HG03457 (cell line): ENCODE results near the gene KAT7.
"Not testable (repeated sequence)": the region's sequence is repeated elsewhere in the genome, so short reads cannot be mapped to it uniquely, and the experiment has no call there.

ENCODE experiments used
- ATAC-seq: cut with Tn5 transposase; IDR thresholded peaks from one replicate; pipeline ENCODE4 v1.9.1; 2021; ENCODE audit warnings: moderate number of reproducible peaks; ENCODE audit not compliant: unreplicated experiment

The KAT7 gene

GRCh38 chr17:49798182-49798581 lies 9.7 kb downstream of the KAT7 start:
- ATAC-seq: no peak

- ATAC-seq: no peak
Observed at GRCh38 chr17:49798738-49799137, 10.3 kb downstream of the KAT7 start.

- no peak for ATAC-seq
Observed at GRCh38 chr17:49809056-49809455, 20.6 kb downstream of the KAT7 start.

- no peak for ATAC-seq
Observed at GRCh38 chr17:49814781-49815529, 26.5 kb downstream of the KAT7 start.

GRCh38 chr17:49815761-49816281 lies 27.3 kb downstream of the KAT7 start:
- no peak for ATAC-seq

GRCh38 chr17:49817993-49818392 lies 29.5 kb downstream of the KAT7 start:
- no peak for ATAC-seq

- no peak for ATAC-seq
Observed at GRCh38 chr17:49819138-49819537, 30.7 kb downstream of the KAT7 start.

- no peak for ATAC-seq
Observed at GRCh38 chr17:49819651-49820050, 31.2 kb downstream of the KAT7 start.

- ATAC-seq: no peak
Observed at GRCh38 chr17:49820773-49821172, 32.3 kb downstream of the KAT7 start.

- ATAC-seq: no peak
Observed at GRCh38 chr17:49821466-49821865, 33.0 kb downstream of the KAT7 start.

- ATAC-seq: no peak
Observed at GRCh38 chr17:49821916-49822315, 33.4 kb downstream of the KAT7 start.

- no peak for ATAC-seq
Observed at GRCh38 chr17:49822829-49823228, 34.3 kb downstream of the KAT7 start.

GRCh38 chr17:49823614-49824013 lies 35.1 kb downstream of the KAT7 start:
- ATAC-seq: no peak

- no peak for ATAC-seq
Observed at GRCh38 chr17:49825645-49826044, 37.2 kb downstream of the KAT7 start.

- ATAC-seq: not testable (repeated sequence)
Observed at GRCh38 chr17:49828325-49828724, 39.8 kb downstream of the KAT7 start.

GRCh38 chr17:49829026-49829425 lies 40.5 kb downstream of the KAT7 start:
- no peak for ATAC-seq

GRCh38 chr17:49830605-49831004 lies 42.1 kb downstream of the KAT7 start:
- no peak for ATAC-seq

- no peak for ATAC-seq
Observed at GRCh38 chr17:49832840-49833599, 44.5 kb downstream of the KAT7 start.

GRCh38 chr17:49834118-49834743 lies 45.8 kb downstream of the KAT7 start:
- ATAC-seq: no peak

GRCh38 chr17:49835472-49835871 lies 47.0 kb downstream of the KAT7 start:
- no peak for ATAC-seq

- no peak for ATAC-seq
Observed at GRCh38 chr17:49836111-49837030, 47.9 kb downstream of the KAT7 start.
